ENCODE measurements around the gene ERGIC3.

The ERGIC3 gene

DNA sequence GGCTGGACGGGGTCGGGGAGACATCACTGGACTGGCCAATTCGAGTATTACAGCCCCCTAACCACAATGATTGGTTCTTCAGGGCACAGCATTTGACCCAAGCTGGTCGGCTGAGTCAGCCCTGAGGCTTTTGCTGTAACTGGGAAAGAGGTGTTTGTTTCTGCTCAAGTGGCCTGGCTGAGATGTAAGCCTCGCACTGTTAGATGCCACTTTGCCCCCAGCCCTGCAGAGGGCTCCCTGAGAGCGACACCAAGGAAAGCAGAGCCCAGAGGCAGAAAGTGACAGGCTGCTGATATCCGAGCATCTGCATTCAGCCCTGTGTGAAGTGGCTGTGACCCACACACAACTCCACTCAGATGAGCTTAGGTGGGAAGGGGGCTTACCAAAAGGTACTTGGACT lies 19.4 kb downstream of the ERGIC3 start:
- no peak for DNase-seq (ENCODE audit: low read depth, low spot score)

- DNase-seq (ENCODE audit: low read depth, low spot score), result no peak
Measured at GRCh38 chr20:35561671-35562070, 19.8 kb downstream of the ERGIC3 start.

- DNase-seq (ENCODE audit: low read depth, low spot score), result no peak
Measured at GRCh38 chr20:35562541-35563110, 20.7 kb downstream of the ERGIC3 start.

DNA sequence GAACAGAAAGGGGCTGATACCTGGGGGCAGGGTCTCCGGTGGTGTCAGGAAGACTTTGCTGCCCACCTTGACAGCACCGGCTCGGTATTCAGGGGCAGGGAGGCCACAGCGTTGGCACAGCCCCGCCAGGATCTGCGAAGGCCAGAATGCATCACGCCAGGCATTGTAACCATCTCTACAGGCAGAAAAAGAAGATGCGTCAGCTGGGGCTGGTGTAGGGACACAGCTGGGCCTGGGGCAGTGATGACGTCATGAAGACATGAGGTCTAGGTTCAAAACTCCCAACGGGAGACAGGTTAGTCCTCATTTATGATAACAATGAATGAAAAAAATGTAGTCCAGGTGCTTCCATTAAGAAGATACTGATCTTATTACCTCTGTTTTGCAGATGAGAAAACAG lies 22.0 kb downstream of the ERGIC3 start:
- DNase-seq (ENCODE audit: low read depth, low spot score), result no peak

DNA sequence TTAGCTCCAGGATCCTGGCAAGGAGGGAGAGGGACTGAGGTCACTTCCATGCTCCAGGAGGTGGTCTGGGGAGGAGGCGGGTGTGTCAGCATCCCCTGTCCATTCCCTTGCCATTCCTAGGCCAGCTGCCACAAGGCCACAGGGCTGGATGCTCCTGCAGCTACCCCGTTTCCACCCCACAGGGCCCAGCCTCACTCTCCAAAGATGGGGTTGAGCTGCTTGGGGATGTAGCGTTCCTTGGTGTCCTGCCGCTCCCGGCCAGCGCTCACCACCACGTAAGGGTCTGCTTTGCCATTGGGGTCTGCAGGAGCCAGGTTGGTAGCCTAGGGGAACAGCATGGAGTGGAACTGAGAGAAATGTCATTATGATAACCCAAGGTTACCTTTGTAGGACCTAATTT lies 23.0 kb downstream of the ERGIC3 start:
- DNase-seq (ENCODE audit: low read depth, low spot score), result no peak

DNA sequence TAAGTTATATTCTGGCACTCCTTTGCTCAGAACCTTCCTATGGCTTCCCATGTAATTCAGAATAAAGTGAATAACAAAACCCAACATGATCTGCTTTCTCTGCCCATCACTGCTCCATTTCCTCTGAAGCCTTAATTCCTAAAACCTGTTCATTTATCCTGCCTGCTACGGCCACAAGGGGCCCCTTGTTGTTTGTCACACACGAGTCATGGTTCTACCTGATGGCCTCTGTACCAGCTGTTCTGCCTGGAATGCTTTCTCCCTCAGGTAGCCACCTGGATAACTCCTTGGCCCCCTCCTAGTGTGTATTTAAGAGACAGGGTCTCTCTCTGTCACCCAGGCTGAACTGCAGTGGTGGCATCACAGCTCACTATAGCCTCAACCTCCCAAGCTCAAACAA lies 26.8 kb downstream of the ERGIC3 start:
- no peak for DNase-seq (ENCODE audit: low read depth, low spot score)

- DNase-seq (ENCODE audit: low read depth, low spot score), result no peak
Measured at GRCh38 chr20:35571555-35571954, 29.7 kb downstream of the ERGIC3 start.

GRCh38 chr20:35572838-35573237 lies 31.0 kb downstream of the ERGIC3 start:
- no peak for DNase-seq (ENCODE audit: low read depth, low spot score)

DNA sequence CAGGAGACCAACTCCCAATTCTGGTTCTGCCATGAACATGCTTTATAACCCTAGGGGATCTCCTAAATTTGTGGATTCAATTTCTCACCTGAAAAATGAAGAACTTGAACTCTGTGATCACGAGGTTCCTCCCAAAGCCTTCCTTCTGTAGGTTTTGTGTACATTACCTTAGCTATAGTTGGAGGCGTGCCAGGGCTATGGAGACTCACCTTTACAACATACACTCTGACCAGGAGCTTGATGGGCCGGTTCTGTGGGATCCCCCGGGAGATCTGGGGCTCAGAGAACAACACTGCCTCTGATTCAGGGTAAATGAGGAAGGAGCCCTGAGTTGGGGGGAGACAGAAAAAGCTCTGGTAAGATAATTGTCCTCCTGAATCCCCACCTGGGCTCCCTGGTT lies 34.1 kb downstream of the ERGIC3 start:
- no peak for DNase-seq (ENCODE audit: low read depth, low spot score)

- DNase-seq (ENCODE audit: low read depth, low spot score), result no peak
Measured at GRCh38 chr20:35576816-35577215, 34.9 kb downstream of the ERGIC3 start.

DNA sequence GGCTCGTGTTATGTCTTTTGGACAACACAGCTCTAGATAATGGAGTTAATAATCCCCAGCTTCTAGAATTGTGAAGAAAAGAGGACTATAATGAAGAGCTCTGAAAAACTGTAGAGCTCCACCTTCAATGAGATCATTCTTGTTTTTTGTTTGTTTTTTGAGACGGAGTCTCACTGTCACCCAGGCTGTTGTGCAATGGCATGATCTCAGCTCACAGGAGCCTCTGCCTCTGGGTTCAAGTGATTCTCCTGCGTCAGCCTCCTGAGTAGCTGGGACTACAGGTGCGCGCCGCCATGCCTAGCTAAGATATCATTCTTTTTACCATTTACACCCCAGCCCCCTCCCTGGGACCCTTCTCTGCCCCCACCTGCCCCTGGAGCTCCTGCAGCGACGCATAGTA lies 36.6 kb downstream of the ERGIC3 start:
- DNase-seq (ENCODE audit: low read depth, low spot score), result no peak

- no peak for DNase-seq (ENCODE audit: low read depth, low spot score)
Measured at GRCh38 chr20:35579196-35579595, 37.3 kb downstream of the ERGIC3 start.

- no peak for DNase-seq (ENCODE audit: low read depth, low spot score)
Measured at GRCh38 chr20:35582131-35582530, 40.3 kb downstream of the ERGIC3 start.

DNA sequence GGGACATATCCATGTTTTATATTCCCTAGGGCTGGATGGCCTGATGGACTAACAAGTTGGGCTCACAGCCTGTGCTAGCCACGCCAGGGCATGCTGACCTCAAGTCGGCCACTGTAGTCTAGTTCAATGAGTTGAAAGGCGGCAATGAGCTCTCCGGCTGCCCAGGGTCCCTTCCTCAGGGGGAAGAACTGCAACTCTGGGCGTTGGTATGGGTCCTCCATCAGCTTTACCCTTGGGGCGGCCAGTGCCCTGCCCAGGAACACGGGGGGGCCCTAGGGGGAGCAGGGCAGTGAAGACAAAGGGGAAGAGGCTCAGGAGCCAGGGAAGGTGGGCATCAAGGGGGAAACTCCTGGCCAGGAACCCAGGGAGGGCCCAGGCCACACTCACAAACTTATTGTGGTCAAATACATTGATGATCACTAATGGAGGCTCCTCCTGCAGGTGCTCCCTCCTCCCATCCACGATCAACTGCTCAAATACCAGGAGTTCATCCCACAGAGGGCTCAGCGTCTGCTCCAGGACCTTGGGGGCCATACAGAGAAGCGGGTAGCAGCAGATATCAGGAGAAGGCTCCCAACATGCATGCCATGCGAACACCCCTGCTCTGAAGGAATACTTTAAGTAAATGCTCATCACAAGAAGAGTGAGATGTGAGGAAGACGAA lies 41.0 kb downstream of the ERGIC3 start:
- no peak for DNase-seq (ENCODE audit: low read depth, low spot score)

DNA sequence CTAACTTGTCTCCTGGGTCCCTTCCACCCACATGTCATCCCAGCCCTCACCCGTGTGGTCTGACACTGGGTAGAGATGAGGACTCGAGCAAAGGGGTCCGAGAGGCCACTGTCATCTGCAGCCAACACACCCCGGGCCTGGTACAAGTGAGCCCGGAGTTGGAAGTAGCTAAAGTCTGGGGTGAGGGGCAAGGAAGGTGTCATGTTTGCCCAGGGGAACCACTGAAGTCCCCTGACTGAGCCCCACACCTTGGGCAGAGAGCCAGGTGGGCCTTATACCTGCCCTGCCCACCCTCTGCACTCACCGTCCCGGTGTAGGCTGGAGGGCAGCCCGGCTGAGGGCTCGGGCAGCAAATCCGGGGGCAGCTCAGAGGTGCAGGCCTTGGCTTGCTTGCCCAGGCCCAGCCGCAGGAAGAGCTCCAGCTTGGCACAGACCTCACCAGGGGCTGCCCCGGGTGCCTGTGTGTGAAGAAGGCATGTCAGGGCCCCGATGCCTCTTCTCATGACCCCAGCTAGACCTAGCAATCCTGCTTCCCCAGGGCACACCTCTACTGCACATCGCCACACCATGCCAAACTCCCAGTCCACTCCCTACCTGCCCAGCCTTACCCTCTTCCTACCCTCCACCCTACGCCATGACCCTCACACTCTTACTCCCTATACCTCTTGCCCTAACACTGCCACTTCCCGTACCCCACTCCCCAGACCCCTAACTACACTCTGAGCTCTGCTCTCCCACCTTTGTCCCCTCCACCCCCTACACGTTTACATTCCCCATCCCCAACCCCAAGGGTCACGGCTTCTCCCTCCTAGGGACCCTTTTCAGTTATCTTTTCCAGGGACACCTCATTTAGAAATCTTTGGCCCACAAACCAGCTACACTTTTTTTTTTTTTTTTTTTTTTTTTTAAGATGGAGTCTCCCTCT lies 42.0 kb downstream of the ERGIC3 start:
- DNase-seq (ENCODE audit: low read depth, low spot score), result no peak

DNA sequence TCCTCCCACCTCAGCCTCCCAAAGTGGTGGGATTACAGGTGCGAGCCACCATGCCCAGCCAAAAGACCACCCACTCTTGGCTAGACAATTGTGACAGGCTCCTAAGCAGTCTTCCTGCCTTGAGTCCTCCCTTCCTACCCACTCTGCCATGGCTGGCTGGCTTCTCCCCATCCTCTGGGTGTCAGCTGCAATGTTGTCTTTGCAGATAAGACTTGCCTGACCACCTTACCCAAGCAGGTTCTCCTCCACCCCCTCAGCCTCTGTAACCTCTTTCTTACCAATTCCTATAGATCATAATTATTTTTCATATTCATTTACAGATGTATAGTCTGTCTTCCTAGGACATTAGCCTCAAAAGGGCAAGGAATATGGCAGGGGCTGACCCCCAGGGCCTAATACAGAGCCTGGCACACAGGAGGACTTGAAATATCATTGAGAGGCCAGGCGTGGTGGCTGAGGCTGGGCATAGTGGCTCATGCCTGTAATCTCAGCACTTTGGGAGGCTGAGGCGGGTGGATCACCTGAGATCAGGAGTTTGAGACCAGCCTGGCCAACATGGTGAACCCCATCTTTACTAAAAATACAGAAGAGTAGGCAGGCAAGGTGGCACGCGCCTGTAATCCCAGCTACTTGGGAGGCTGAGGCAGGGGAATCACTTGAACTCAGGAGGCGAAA lies 45.0 kb downstream of the ERGIC3 start:
- no peak for DNase-seq (ENCODE audit: low read depth, low spot score)

- DNase-seq (ENCODE audit: low read depth, low spot score), result no peak
Measured at GRCh38 chr20:35587436-35587835, 45.6 kb downstream of the ERGIC3 start.

DNA sequence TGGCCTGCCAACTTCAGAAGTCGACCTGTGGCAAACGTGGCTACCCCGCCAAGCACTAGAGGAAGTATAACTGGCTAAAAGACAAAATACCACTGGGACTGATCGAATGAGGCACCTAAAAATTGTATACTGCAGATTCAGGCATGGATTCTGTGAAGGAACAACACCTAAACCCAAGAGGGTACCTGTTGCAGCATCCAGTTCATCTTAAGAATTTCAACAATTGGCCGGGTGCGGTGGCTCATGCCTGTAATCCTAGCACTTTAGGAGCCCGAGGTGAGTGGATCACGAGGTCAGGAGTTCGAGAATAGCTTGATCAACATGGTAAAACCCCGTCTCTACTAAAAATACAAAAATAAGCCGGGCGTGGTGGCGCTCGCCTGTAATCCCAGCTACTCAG lies 46.5 kb downstream of the ERGIC3 start:
- DNase-seq (ENCODE audit: low read depth, low spot score), result no peak

DNA sequence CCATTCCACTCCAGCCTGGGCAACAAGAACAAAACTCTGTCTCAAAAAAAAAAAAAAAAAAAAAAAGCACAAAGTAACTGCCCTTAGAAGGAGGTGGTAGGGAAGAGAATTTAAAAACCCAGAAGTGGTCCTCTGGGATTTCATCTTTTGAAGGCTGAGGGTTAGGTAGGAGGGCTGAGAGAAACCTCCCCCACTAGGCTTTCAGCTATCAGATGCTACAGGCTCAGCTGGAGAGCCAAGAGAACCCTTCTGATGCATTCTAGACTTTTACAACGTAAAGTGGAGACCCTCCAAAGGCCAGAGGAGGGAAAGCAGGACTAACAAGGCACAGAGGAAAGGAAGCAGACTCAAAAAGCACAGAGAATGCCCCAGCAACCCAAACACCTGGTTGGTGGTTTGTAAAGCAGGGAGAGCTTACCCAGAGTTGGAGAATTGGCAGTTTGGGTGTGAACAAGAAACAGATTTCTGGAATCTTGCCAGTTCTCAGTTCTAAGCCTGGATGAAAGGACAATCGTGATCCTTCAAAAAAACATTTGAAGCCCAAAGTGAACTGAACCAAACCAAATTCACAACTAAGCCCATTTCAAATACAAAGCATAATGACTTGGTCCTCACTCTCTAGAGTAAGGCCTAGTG lies 50.6 kb downstream of the ERGIC3 start:
- DNase-seq (ENCODE audit: low read depth, low spot score), result no peak

DNA sequence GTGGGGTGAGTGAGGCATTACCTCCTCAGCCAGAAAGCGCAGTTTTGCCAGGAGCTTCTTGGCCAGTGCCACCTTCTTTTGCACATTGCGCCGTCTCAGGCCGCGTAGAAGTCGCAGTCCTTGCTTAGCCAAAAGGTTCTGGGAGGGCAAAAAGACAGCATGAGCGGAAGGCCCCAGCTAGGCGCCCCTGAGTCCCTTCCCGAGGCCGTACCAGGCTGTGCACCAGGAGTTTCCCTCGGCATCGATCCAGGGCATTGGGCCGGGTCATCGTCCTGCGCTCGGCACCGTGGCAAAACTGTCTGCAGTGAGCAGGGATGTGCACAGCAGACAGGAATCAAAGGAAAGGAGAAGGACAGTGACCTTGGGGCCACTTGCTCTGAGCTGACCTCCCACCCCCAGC lies 53.6 kb downstream of the ERGIC3 start:
- no peak for DNase-seq (ENCODE audit: low read depth, low spot score)

GRCh38 chr20:35595901-35596300 lies 54.0 kb downstream of the ERGIC3 start:
- no peak for DNase-seq (ENCODE audit: low read depth, low spot score)

DNA sequence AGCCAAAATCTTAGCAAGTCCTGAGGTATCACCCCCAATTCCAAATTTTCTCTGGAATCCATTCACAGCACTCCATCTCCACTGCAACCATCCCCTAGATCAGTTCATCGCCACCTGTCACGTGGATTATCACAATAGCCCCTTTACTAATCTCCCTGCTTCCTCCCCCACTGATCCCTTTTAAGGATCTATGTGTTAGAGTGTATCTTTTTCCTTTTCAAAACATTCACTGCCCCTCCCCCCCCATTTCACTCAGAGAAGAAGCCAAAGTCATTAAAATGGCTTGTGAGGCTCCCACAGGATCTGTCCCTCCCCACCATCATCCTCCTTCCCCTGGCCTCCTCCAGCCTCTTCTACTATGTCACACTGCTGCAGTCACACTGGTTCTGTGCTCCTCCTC lies 55.3 kb downstream of the ERGIC3 start:
- DNase-seq (ENCODE audit: low read depth, low spot score), result no peak

All from brain pericyte (primary cell).